GM18870 (cell line): ENCODE data around the gene CTPS2.
"Not testable (repeated sequence)": the region's sequence is repeated elsewhere in the genome, so short reads cannot be mapped to it uniquely, and the experiment has no call there.

Experiments
- ATAC-seq: cut with Tn5 transposase; IDR thresholded peaks from one replicate; pipeline ENCODE4 v1.9.1; 2021; ENCODE audit warnings: moderate library complexity; ENCODE audit not compliant: unreplicated experiment

CTPS2 gene, protein sequence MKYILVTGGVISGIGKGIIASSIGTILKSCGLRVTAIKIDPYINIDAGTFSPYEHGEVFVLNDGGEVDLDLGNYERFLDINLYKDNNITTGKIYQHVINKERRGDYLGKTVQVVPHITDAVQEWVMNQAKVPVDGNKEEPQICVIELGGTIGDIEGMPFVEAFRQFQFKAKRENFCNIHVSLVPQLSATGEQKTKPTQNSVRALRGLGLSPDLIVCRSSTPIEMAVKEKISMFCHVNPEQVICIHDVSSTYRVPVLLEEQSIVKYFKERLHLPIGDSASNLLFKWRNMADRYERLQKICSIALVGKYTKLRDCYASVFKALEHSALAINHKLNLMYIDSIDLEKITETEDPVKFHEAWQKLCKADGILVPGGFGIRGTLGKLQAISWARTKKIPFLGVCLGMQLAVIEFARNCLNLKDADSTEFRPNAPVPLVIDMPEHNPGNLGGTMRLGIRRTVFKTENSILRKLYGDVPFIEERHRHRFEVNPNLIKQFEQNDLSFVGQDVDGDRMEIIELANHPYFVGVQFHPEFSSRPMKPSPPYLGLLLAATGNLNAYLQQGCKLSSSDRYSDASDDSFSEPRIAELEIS

DNA sequence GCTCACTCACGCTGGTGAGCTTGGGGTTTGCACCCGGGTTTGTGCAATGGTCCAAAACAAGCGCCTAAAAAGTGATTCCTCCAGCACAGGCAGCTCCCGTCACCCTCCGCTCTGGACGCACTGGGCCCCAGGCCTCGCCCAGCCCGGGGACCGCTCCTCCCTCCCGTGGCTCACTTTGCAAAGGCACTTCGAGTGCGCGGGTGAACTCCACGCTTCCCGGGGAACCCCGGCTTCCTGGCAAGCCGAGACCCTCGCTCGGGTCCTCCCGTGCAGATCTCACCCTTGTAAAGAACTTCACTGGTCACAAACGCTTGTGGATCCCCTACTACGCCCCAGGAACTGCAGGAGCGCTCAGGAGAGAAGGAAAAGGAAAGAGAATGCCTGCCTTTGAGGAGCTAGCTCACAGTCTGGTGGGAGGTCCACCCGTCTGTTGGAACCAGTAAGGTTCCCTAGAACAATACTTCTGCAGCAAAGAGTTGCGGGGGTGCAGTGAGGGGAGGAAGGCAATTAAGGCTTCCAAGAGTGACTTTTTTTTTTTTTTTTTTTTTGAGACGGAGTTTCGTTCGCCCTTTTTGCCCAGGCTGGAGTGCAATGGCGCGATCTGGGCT lies at the start of gene CTPS2:
TSS of gene CTPS2 (minus strand) at position 122 of the 608 bp plus-strand sequence. CDS start 9,767 bp downstream, outside the sequence.
- peak; percentile 51 for ATAC-seq

DNA sequence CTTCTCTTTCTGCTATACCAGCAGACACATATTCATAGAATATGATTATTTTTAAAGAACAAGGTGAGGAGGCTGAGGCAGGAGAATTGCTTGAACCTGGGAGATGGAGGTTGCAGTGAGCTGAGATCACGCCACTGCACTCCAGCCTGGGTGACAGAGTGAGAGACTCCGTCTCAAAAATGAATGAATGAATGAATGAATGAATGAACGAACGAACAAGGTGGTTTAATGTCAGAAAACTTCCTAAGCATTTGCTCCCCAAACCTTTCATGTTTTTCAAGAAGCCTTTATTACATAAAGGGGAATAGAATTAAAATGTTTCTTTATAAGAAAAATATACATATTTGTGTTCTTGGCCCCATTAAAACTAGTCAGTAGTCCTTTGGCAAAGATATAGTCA lies 49.0 kb upstream of the CTPS2 start:
- ATAC-seq: not testable (repeated sequence)

GRCh38 chrX:16756724-16757123 lies 44.3 kb upstream of the CTPS2 start:
- ATAC-seq: no peak

DNA sequence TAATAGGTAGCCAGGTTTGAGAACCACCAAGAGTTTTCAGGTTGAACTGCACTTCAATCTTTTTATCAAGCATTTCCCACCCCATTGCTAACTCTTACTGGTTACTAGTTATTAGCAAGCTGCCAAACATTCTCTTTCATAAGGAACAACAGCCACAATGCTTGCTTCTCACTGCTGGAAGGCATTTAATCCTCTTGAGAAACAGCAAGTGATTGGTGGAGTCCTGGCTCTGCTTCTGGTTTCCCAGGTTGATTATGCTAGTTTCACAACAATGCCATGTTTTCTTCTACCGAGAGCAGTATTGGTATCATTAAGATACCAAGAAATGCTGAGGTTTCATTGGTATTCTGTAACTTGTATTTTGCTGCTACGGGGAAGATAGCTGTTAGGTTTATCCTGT lies 41.5 kb upstream of the CTPS2 start:
- ATAC-seq: no peak

GRCh38 chrX:16750136-16750535 lies 37.7 kb upstream of the CTPS2 start:
- ATAC-seq: no peak

DNA sequence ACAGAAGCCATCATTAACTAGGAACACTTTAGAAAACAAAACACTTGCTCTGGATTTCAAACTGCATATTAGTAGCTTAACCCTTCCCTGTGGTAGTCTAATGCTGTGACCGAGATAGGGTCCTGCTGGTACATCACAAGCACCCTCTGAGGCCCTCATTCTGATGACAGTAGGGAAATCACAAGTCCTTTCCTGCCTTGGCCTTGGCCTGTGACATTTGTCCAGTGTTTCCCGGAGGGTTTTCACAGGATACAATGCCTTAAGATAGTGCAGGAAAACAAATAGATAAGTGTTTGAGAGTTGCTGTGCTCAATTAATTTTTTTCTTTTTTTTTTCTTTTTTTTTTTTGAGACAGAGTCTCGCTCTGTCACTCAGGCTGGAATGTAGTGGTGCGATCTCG lies 36.0 kb upstream of the CTPS2 start:
- no peak for ATAC-seq

- no peak for ATAC-seq
Measured at GRCh38 chrX:16745659-16746058, 33.2 kb upstream of the CTPS2 start.

- no peak for ATAC-seq
Measured at GRCh38 chrX:16745102-16745501, 32.6 kb upstream of the CTPS2 start.

DNA sequence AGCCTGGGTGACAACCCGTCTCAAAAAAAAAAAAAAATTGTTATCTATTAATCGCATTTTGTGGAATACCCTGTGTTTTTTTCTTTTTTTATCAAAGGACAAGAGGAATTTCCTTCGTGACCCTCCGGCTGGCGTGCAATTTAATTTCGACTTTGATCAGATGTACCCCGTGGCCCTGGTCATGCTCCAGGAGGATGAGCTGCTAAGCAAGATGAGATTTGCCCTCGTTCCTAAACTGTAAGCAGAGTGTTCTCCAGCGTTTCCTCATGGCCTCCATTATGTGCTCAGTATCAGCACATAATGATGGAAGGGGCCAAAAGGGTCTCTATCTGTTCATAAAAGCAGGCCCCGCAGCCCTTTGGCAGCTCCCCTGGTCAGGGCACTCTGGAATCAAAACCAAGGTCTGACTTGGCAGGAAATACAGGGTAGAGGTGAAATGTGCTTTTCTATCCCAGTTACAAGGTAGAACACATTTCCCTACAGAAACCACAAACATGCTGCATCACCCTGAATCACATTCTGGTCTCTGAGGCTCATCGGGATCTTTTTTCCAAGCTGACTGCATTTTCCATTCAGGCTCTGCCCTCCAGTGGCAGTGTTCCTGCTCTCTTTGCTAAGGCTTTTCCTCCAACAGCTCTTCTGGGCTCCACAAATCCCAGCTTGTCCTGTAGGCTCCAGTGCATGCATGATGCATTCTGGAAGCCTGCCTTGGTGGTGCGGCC lies 31.3 kb upstream of the CTPS2 start:
- no peak for ATAC-seq

GRCh38 chrX:16739574-16739973 lies 27.1 kb upstream of the CTPS2 start:
- ATAC-seq: no peak

GRCh38 chrX:16737024-16737423 lies 24.6 kb upstream of the CTPS2 start:
- ATAC-seq: no peak

GRCh38 chrX:16733013-16733412 lies 20.5 kb upstream of the CTPS2 start:
- ATAC-seq: no peak

DNA sequence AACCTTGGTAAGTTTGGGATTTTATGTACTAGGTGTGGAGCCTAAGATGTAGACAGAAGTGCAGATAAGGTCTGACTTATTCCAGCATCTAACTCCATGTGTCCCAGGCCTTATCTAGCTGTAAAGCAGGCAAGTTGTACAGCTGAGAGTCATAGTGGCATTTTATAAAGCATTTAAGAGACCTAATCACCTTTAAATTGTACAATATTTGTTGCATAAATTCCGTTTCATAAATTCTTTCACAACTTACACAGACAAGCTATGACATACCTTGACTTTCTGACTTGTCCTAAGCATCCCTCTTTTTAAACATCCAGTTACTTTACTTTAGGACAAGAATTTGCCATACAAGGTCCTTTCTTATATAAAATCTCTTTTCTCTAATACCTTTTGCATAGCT lies 18.0 kb upstream of the CTPS2 start:
- ATAC-seq: no peak

DNA sequence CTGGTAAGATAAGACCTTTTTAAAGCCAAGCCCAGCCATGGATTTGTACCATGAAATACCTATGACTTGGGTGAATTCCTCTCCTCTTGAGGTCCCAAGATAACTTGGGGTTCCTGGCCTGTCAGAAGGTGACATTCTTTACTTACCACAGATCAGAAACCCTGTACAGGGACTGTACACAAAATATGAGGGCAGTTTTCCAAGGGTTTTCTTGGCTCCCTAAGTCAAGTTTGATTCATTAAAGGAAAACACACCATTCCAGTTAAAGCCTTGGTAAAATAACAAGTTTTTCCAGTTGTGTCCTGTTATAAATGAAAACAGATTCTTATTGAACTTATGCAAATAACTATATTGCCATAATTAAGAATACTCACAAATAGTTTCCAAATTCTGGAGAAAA lies 15.2 kb upstream of the CTPS2 start:
- ATAC-seq: no peak

DNA sequence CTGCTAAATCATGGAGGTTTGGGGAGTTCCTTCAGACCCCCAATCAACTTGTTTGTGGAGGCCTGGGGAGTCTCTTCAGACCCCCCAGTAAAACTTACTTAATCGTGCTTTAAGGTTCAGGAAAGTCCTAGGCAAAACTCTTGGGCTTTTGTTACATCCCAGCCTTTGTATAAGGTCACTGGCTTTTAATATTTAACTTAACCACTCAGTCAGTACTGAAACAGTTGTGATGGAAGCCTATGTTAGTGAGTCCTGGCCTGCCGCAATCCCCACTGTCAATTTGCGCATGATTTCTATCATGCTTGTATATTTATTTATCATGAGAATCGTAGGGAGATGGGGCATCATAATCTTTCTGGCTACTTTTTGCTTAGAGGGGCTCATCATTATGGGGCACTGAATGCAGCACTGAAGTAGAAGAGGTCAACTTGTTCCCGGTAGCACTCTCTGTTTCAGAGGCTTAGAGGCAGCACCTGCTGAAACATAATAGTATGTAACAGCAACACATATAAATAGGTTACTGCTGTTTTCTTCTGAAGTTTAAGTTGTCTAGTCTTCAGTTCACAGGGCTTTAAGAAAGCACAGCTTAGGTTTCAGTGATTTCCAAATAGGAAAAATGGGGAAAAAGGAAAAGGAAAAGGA lies 14.0 kb upstream of the CTPS2 start:
- ATAC-seq: peak; percentile 64

- ATAC-seq: no peak
Measured at GRCh38 chrX:16725072-16725471, 12.6 kb upstream of the CTPS2 start.

- no peak for ATAC-seq
Measured at GRCh38 chrX:16722481-16722880, 10.0 kb upstream of the CTPS2 start.

- ATAC-seq: peak; percentile 97
Measured at GRCh38 chrX:16719334-16720084, 7.0 kb upstream of the CTPS2 start, which contains the start of gene SYAP1. TSS of gene SYAP1 (plus strand) at chrX:16719612. CDS start at chrX:16719725, 113 bp downstream.

DNA sequence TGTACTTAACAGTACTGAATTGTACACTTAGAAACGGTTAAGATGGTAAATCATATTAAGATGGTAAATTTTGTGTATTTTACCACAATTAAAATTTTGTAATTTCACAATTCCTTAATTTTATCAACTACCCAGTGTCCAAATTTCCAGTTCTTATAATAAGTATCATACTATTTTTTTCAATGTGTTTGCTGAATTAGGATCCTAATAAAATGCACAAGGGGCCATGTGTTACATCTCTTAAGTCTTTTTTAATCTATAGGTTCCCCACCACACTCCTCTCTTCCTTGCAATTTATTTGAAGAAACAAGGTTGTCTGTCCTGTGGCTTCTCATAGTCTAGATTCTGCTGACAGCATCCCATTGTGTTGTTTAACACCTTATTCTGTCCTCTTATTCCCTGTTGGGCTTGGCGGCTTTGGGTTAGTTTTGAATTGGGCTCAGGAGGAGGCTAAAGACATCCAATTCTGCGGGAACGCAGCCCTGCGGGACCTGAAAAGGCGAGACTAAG lies 6.4 kb upstream of the CTPS2 start:
- no peak for ATAC-seq

GRCh38 chrX:16716451-16716850 lies 4.0 kb upstream of the CTPS2 start:
- not testable (repeated sequence) for ATAC-seq
